ENCODE measurements around the gene MPG. TPM values are rescaled to one million over a fixed set of nuclear protein-coding genes. Genes with fewer than 3 reads are reported as not detected.
"Not testable (repeated sequence)": the region's sequence is repeated elsewhere in the genome, so short reads cannot be mapped to it uniquely, and the experiment has no call there.

The MPG gene
- total RNA-seq, 1 experiment from 2014 or later = 91.9 TPM

DNA sequence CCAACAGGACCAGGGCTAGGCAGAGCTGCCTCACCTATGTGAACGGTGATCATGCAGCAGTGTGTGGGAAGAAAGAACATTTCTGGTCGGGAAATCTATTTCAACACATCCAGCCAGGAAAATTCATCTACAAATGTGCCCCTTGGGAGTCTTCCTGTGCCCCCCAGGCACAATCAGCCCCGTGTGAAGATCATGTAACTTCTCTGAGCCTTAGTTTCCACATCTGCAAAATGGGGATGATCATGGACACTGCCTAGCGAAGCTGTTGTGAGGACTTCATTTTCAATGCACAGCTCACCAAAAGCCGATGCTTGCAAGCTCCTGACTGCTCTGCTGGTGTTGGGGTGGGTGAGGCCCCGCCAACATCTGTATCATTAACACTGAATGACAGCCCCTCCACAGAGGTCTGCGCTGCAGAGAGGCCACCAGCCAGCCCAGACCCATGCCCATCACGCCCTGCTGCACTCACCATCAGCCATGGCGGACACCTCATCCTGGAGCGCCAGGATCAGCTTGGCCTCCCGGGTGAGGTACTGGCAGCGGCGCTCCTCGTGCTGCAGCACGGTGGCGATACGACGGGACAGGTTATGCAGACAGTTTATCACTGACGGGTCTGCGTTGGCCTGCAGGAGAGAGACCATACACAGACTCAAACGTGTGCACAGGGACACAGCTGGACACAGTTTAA, 34.3 kb downstream of the MPG start:
- no peak for DNase-seq (ENCODE audit: low read depth)

DNA sequence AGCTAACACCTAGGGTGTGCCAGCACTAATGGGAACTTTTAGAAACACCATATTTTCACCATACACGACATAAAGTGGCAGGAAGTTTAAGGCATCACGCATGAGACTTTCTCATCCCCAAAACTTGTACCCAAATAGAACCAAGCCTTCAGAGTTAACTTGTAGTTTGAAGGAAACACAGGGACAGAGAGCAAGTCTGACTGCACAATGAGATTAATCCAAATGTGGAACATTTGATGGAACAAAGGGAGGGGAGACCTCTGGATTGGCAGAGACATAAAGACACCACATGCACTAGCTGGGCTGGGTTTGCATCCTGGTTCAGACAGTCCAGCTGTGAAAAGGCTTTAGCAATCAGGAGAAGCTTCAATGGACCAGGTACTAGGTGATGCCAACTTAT, 36.3 kb downstream of the MPG start:
- no peak for DNase-seq (ENCODE audit: low read depth)

DNA sequence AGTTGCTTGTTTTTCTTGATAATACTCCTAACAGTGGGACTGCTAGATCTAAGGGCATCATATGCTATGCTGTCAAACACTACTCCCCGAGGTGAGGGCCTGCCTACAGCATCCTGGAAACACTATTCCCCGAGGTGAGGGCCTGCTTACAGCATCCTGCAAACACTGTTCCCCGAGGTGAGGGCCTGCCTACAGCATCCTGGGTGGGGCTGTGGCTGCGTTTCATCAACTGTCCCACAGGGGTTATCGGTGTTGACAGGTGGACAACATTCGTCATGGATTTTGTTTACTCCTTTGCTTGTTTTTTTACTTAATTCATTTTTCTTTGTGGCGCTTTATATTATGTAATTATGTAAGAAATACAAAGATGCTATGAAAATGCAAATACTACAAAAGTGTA, 38.0 kb downstream of the MPG start:
- no peak for DNase-seq (ENCODE audit: low read depth)

DNA sequence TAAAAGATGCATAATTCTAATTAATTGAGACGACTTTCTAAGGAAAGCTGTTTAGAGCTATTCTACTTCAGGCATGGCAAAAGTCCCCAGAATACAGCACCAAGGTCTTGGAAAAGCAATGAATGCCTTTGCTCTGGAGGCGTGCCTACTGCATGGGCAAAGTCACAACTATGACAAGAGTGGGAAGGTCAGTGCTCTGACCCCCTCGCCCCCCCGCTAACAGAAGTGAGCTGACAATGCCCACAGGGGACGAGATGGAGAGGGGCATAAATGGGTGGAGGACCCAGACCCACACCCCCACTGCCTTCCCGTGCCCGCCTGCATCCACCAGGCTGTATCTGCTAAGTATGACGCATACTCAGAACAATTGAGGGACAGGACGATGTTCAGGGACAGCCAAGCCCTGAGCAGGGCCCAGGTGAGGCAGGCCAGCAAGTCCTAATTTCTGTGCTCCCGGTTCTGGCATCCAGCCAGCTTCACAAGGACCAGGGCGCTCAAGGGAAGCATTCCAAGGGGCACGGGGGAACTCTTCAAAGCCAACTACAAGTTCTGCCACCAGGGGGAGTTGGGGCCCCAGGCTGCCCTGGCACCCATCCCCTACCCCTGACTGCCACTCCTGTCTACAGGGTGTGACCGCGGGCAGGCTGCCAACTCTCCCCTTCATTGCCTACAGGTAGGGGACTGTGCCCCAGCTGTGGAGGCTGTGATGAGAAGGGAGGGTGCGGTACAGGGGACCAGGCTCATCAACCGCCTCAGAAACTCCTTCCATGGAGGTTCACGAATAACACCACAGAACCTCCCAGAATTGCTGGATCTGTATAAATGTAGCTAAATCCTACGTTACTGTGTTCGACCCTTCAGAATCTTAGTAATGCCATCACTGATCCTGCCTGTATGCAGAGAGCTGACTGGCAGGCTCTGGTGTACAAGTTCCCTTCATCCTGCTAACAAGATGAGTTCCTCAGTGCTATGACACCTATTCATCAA, 39.6 kb downstream of the MPG start:
- peak; percentile 30 for DNase-seq (ENCODE audit: low read depth)

DNA sequence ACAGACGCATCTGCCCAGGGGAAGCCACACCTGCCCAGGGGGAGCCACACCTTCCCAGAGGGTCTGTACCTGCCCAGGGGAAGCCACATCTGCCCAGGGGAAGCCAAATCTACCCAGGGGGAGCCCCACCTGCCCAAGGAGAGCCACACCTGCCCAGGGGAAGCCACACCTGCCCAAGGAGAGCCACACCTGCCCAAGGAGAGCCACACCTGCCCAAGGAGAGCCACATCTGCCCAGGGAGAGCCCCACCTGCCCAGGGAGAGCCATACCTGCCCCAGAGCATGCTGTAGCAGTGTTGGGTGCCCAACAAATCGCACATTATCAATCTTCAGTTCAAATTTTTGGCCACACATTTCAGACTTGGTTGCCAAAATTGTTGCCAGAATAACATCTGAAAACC, 40.8 kb downstream of the MPG start:
- DNase-seq (ENCODE audit: low read depth) = no peak

DNA sequence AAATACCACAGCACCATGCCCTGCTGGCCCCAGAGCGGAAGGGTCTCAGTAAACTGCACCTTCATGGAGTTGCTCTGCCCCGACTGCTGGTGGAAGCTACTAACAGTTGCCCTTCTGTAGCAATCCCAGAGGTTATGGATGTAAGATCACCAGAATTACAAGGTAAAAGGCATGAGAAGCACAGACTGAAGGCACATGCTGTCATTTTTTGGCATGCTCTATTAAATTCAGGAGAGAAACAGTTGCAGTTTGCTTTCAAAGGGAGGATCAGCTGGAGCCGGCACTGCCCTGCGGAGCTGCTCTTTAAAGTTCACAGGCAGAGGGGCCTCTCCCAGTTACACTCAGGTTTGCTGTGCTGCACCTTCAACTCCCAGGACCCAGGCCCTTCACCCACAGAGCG, 41.3 kb downstream of the MPG start:
- no peak for DNase-seq (ENCODE audit: low read depth)

DNA sequence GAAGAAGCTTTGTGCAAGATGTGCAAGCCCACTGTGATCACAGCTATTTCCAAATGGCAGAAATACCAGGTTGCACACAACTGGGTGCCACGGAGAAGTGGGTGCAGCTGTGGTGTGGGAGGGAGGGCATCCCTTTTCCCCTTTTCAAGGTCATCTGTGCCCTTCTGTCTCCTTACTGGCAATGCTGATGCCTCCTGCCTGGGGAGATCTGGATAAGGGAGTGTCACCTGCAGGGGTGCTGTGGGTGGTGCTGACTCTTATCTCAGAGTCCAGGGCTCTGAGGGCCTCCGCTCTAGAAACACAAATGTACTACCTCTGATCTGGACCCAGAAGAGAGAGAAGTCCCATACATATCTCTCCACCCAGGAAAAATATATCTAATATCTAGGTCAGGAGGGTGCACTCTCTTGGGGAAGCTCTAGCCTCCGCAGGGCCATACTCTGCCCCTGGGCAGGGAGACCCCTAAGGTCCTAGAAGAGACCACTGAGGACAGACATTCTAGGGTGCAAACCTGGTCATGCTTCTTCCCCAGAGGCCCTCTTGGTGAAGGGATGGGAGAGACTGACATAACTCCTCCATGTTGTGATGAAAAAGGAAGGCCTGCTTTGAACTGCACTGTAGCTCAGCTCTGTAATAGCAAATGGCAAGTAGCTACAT, 41.9 kb downstream of the MPG start:
- DNase-seq (ENCODE audit: low read depth) = no peak

DNA sequence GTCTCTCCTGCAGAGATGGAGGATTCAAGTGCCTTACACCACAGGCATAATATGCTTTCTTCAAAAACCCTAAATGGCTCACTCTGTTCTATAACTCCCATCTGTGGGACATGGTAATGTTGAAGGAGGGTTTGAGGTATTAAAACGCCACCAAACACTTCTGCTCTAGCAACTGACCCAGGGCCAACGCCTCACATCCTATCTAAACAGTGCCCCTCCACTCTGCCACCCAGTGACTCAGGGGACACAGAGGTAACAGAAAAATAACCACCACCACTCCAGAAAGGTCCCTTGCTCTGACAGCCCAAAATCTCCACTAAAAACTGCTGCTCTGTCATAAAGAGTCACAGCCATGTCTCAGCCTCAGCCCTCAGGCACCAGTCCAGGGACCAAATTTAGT, 42.7 kb downstream of the MPG start:
- no peak for DNase-seq (ENCODE audit: low read depth)

DNA sequence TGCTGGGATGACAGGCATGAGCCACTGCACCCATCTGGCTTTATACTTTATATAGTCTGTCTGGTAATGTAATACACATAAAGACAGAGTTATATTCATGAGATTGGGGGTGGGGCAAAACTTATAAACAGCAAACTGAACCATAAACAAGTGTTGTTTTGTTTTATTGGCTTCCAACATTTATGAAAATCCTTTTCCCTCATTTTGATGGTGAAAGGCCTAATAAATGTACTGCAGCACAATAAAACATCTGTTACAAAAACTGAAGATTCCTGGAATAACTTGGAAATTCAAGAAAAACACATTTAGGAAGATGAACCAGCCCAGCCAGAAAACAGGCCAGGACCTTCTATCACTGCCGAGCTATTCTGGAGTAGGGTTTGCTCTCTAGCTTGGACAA, 44.3 kb downstream of the MPG start:
- DNase-seq (ENCODE audit: low read depth) = no peak

DNA sequence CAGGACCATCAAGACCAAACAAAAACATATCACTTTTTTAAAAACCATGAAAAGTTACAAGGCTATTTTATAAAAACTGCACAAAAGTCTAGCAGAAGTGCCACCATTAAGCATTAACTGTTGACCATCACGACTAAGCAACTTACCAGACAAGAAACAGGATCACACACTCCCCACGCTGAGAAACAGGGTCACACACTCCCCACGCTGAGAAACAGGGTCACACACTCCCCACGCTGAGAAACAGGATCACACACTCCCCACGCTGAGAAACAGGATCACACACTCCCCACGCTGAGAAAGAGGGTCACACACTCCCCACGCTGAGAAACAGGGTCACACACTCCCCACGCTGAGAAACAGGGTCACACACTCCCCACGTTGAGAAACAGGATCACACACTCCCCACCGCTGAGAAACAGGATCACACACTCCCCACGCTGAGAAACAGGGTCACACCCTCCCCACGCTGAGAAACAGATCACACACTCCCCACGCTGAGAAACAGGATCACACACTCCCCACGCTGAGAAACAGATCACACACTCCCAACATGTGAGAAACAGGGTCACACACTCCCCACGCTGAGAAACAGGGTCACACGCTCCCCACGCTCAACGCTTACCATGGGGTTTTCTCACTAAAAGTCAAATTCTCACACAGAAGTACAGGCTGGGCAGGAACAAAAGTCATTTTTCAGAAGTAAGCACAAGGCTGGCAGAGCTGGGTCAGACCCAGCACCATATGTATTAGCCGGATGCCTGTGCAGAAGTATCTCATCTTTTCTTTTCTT, 45.7 kb downstream of the MPG start:
- not testable (repeated sequence) for DNase-seq (ENCODE audit: low read depth)

DNA sequence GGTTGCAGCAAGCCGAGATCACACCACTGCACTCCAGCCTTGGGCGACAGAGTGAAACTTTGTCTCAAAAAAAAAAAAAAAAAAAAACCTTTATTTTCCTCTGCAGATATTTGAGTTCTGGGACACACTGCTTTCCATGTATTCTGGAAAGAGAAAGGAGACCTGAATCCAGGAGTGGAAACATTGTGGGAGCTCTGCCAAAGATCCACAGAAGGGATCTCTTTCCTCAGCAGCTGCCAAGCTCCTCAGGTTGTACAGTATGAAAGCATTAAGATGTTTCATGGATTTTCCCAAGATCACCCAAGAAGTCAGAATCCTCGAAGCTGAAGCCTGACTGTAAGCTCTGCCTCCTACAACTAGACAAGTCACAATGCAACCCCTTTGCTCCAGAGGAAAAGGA, 47.0 kb downstream of the MPG start:
- DNase-seq (ENCODE audit: low read depth) = no peak

DNA sequence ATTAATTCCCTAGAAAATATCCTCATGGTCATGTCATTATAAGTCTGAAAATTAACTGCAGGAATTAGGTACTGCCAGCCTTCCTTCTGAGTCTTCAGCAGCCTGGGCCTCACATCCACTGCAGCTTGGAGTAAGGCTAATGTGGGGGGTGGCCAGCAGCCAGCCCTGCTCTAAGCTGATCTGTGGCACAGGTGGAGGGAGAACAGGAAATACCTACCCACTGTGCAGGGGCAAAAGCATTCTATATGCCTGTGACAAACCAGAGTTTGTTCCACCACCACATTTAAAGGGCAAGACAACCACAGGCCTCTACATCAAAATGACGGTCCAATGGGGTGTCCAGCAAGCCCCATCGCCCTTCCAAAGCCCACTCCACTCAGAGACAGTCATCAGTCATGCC, 51.0 kb downstream of the MPG start:
- DNase-seq (ENCODE audit: low read depth) = no peak

DNA sequence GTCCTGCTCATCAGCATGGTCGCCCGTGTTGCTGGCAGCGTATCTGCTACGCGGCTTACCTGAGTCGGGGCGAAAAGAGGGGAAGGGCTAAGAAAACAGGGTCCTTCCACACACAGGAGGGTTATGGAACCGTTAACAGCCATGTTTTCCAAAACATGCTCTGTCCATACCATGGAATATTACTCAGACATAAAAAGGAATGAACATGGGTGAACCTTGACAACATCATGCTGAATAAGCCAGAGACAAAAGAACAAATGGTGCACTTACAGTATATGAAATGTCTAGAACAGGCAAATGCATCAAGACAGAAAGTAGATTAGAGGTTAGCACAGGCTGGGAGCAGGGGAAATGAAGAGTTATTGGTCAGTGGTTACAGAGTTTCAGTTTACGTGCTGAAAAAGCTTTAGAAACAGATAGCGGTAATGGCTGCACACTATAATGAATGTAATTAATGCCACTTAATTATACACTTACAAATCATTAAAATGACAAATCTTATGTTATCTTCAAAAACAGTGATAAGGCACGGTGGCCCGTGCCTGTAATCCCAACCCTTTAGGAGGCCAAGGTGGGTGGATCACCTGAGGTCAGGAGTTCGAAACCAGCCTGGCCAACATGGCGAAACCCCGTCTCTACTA, 52.6 kb downstream of the MPG start:
- DNase-seq (ENCODE audit: low read depth) = no peak

DNA sequence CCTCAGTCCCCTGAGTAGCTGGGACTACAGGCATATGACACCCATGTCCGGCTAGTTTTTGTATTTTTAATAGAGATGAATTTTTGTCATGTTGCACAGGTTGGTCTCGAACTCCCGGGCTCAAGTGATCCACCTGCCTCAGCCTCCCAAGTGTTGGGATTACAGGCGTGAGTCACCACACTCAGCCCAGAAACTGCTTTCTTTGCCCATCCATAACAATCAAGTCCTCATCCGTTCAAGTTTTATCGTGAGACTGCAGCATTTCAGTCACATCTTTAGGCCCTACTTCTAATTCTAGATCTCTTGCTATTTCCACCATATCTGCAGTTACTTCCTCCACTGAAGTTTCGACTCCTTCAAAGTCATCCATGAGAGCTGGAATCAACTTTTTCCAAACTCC, 54.1 kb downstream of the MPG start:
- DNase-seq (ENCODE audit: low read depth) = no peak

DNA sequence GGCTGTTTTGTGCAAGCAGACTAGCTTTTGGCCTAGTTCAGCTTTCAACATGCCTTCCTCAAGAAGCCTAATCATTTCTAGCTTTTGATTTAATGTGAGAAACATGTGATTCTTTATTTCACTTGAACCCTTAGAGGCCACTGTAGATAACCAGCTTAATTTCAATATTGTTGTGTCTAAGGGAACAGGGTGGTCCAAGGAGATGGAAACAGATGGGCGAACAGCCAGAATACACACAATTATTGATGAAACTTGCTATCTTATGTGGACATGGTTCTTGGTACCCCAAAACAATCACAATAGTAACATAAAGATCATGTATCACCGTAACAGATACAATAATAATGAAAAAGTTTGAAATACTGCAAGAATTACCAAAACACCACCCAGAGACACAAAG, 55.7 kb downstream of the MPG start:
- DNase-seq (ENCODE audit: low read depth) = no peak

Other genes starting within 250 kb of the MPG start
- 8.3 and 11.2 TPM in 2 replicates for gene POLR3K, start 24.6 kb upstream of the MPG start, total RNA-seq (2014; rRNA removed; shearing (Covaris generic))
- gene SNRNP25, start 24.4 kb upstream of the MPG start, total RNA-seq (2014; rRNA removed; shearing (Covaris generic)) = 49.5 and 50.4 TPM in 2 replicates
- 4.9 and 11.9 TPM in 2 replicates for gene RHBDF1, start 5.6 kb upstream of the MPG start, total RNA-seq (2014; rRNA removed; shearing (Covaris generic))
- gene NPRL3, start 60.4 kb downstream of the MPG start, total RNA-seq (2014; rRNA removed; shearing (Covaris generic)) = 5.3 and 6.9 TPM in 2 replicates
- not detected in 2 replicates for gene HBZ, start 74.4 kb downstream of the MPG start, total RNA-seq (2014; rRNA removed; shearing (Covaris generic))
- gene HBM, start 87.8 kb downstream of the MPG start, total RNA-seq (2014; rRNA removed; shearing (Covaris generic)) = not detected in 2 replicates
- gene HBA2, start 94.7 kb downstream of the MPG start, total RNA-seq (2014; rRNA removed; shearing (Covaris generic)) = 1.4 TPM in 1 of 2 replicates, not detected in the other
- not detected in 2 replicates for gene HBA1, start 98.5 kb downstream of the MPG start, total RNA-seq (2014; rRNA removed; shearing (Covaris generic))
- not detected in 2 replicates for gene HBQ1, start 102.2 kb downstream of the MPG start, total RNA-seq (2014; rRNA removed; shearing (Covaris generic))
- gene LUC7L, start 151.2 kb downstream of the MPG start, total RNA-seq (2014; rRNA removed; shearing (Covaris generic)) = 15.0 and 15.8 TPM in 2 replicates
- gene FAM234A, start 156.6 kb downstream of the MPG start, total RNA-seq (2014; rRNA removed; shearing (Covaris generic)) = 166 and 215 TPM in 2 replicates
- gene RGS11, start 197.7 kb downstream of the MPG start, total RNA-seq (2014; rRNA removed; shearing (Covaris generic)) = not detected in 2 replicates
- gene ARHGDIG, start 202.4 kb downstream of the MPG start, total RNA-seq (2014; rRNA removed; shearing (Covaris generic)) = not detected in 2 replicates
- gene PDIA2, start 204.9 kb downstream of the MPG start, total RNA-seq (2014; rRNA removed; shearing (Covaris generic)) = 0.25 TPM in 1 of 2 replicates, not detected in the other